ENCODE measurements around the gene DUSP3.

The DUSP3 gene

DNA sequence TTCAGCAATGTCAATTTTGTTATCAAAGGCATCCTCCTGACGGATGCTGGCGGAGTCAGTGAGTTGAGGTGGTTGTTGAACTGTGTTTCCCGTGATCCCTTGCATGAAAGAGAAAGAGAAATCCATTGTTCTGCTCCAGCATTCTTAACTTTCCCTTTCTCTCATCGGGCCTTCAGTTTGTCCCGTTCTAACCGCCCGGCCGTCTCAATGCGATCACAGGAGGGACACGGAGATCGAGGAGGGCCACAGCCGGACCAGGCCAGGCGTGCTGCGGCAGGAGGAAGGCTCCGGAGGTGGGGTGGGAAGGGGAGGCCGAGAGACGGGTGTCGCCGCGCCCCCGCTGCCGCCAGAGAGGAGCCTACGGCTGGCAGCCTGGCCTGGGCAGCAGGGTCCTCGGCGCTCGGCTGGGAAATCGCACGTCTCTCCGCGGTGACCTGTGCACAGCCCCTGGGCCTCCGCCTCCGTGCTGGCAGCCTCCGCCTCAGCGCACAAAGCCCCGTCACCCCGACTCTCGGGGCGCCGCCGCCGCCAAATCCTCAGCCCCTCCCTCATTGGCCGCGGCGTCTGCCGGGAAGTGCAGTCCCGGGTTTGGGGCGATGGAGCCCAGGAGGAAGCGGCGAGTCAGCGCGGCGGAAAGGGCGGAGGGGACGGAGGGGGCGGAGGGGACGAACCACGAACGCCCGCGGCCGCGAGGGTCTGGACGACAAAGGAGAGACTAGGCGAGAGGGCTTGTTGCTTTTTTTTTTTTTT, 58.3 kb downstream of the DUSP3 start:
- TF ChIP-seq, protein P1, sequence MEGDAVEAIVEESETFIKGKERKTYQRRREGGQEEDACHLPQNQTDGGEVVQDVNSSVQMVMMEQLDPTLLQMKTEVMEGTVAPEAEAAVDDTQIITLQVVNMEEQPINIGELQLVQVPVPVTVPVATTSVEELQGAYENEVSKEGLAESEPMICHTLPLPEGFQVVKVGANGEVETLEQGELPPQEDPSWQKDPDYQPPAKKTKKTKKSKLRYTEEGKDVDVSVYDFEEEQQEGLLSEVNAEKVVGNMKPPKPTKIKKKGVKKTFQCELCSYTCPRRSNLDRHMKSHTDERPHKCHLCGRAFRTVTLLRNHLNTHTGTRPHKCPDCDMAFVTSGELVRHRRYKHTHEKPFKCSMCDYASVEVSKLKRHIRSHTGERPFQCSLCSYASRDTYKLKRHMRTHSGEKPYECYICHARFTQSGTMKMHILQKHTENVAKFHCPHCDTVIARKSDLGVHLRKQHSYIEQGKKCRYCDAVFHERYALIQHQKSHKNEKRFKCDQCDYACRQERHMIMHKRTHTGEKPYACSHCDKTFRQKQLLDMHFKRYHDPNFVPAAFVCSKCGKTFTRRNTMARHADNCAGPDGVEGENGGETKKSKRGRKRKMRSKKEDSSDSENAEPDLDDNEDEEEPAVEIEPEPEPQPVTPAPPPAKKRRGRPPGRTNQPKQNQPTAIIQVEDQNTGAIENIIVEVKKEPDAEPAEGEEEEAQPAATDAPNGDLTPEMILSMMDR (IDR thresholded peaks at IDR 0.05; ENCODE audit: low read depth, low read length) = no peak
- DNase-seq (ENCODE audit: low read depth in 2 of 2) = peak; percentile 60 to 75
- peak overlapping the region; percentile 45 to 53 for H3K4me3 ChIP-seq (replicated peaks in 1 of 2; ENCODE audit: low read depth in 2 of 2, low read length in 2 of 2)

DNA sequence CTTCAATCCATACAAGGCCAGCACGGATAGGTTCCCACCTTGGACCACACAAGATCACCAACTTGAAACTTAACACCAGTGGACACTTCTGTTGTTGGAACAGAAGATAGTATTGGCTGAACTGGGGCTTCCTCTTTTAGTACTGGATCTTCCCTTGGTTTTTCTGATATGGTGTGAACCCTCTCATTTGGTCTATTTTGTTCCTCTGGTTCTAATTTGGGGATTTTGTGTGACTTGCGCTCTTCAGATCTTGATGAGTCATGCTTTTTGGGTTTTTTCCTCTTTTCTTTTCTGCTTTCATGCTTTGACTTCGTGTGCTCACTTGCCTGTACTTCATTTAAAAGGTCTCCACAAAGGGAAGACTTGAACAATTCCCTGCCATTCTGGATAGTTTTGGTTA, 59.2 kb downstream of the DUSP3 start:
- no peak overlapping the region for H3K4me3 ChIP-seq (replicated peaks in 1 of 2; ENCODE audit: low read depth in 2 of 2, low read length in 2 of 2)
- DNase-seq (ENCODE audit: low read depth in 2 of 2) = no peak
- TF ChIP-seq, protein P1 (IDR thresholded peaks at IDR 0.05; ENCODE audit: low read depth, low read length) = no peak

DNA sequence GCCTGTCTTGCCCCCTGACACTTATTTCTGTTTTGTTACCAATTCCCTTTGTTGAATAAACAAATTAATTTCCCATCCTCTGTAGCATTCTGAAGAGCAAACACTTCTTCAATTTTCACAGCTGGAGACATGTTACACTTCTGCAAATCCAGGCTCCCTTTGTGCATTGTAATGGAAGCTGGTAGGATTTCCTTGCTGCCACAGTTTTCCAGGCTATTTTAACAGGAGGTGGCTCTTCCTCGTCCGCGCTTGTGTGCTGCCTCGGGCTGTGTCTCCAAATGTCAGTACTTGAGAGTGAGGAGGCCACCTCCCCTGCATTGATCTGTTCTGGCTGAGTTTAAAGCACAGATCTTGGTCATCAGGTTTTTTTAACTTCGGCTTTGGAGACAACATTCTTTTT, 60.2 kb downstream of the DUSP3 start:
- TF ChIP-seq, protein P1 (IDR thresholded peaks at IDR 0.05; ENCODE audit: low read depth, low read length) = no peak
- no peak for DNase-seq (ENCODE audit: low read depth in 2 of 2)

DNA sequence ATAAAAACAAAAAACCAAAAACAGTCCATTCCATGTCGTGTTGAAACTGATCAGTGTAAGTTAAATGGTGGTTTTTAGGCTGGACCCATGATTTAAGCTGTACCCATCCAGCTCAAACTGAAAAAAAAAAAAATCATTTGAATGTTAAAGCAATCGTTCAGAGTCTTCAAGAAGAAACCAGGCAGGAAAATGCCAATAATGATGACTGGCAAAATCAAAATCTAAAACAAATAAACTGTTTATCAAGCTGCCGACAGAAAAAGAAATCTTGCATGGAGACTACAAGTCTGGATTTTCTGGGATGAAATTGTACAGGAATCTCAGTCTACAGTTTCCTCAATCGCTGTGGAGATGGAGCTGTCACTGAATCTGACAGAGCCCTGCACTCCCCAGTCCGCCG, 60.9 kb downstream of the DUSP3 start:
- H3K4me3 ChIP-seq (replicated peaks in 1 of 2; ENCODE audit: low read depth in 2 of 2, low read length in 2 of 2) = no peak overlapping the region
- TF ChIP-seq, protein P1 (IDR thresholded peaks at IDR 0.05; ENCODE audit: low read depth, low read length) = no peak
- DNase-seq (ENCODE audit: low read depth in 2 of 2) = no peak

More for the DNA sequence above, 60.2 kb downstream of the DUSP3 start:
- H3K4me3 ChIP-seq (replicated peaks in 1 of 2; ENCODE audit: low read depth in 2 of 2, low read length in 2 of 2) = no peak overlapping the region
